Measurements from ENCODE around the gene ARHGAP45.

DNA sequence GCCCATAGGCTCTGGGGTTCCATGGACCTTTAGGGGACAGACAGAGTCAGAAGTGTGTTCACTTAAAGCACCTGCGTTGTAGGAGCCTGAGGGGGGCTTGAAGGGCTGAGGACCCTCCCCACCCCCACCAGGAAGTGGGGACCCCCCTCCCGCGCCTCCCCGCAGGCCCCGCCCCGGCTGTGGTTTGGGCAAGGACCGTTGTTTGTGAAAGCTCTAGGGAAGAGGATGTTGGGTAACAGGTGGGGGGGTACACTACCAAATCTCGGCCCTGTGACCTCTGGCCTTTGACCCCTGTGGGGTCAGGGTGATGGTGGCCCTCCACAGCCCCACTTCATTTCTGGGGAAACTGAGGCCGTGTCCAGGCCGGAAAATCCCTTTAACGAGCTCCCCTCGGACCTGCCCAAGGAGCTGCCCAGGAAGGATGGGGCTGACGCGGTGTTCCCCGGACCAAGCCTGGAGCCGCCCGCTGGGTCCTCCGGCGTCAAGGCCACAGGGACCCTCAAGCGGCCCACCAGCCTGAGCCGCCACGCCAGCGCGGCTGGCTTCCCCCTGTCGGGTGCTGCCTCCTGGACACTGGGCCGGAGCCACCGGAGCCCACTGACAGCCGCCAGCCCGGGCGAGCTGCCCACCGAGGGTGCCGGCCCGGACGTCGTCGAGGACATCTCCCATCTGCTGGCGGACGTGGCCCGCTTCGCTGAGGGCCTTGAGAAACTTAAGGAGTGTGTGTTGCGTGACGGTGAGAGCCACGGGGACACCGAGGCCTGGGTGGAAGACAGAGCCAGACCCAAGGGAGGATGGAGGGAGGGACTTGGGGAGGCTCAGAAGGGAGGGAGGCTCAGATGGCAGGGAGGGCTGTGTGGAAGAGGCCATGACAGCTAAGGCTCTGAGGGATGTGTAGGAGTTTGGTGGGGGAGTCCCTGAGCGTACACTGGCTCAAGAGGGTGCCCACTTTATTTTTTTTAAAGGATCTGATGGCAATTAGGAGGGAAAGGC, 1.3 kb downstream of the ARHGAP45 start:
- TF ChIP-seq CTCF (IDR thresholded peaks at IDR 0.05) (no peak), POLR2A (IDR thresholded peaks at IDR 0.05) (no peak)

Measured in body of pancreas (tissue), 4 donors.